HEK293T (cell line): ENCODE results near the gene WIPF2.

Source experiments
- CTBP1 ChIP-seq: fragments of 450-650 bp; IDR thresholded peaks from 2 replicates; pipeline ENCODE4 v1.6.1; 2016; ENCODE audit warnings: borderline replicate concordance
- ELF4 ChIP-seq: fragments of 450-650 bp; IDR thresholded peaks from 2 replicates; pipeline ENCODE4 v1.6.1; 2017; ENCODE audit warnings: antibody characterized with exemption
- FOXA1 ChIP-seq: fragments of 450-650 bp; IDR thresholded peaks from 2 replicates; pipeline ENCODE4 v1.6.1; 2016; ENCODE audit warnings: mild to moderate bottlenecking
- FOXK2 ChIP-seq: fragments of 450-650 bp; IDR thresholded peaks from 2 replicates; pipeline ENCODE4 v1.6.1; 2016; ENCODE audit warnings: mild to moderate bottlenecking
- FOXM1 ChIP-seq: fragments of 450-650 bp; IDR thresholded peaks from 2 replicates; pipeline ENCODE4 v1.6.1; 2017; ENCODE audit warnings: mild to moderate bottlenecking, borderline replicate concordance
- HDGF ChIP-seq: fragments of 450-650 bp; IDR thresholded peaks from 2 replicates; pipeline ENCODE4 v1.6.1; 2017; ENCODE audit warnings: antibody characterized with exemption, borderline replicate concordance
- L3MBTL2 ChIP-seq: fragments of 450-650 bp; conservative IDR thresholded peaks from 2 replicates; pipeline ENCODE4 v1.6.1; 2016; ENCODE audit warnings: mild to moderate bottlenecking
- LEF1 ChIP-seq: fragments of 450-650 bp; IDR thresholded peaks from 2 replicates; pipeline ENCODE4 v1.6.1; 2017; ENCODE audit warnings: mild to moderate bottlenecking, borderline replicate concordance
- NFRKB ChIP-seq: fragments of 450-650 bp; IDR thresholded peaks from 2 replicates; pipeline ENCODE4 v1.6.1; 2016; ENCODE audit warnings: mild to moderate bottlenecking, moderate library complexity
- TARDBP ChIP-seq: fragments of 450-650 bp; IDR thresholded peaks from 2 replicates; pipeline ENCODE4 v1.6.1; 2016
- TF ChIP-seq, protein P1 (sequence below): fragments of 450-650 bp; IDR thresholded peaks from 2 replicates; pipeline ENCODE4 v1.6.1; 2016

DNA sequence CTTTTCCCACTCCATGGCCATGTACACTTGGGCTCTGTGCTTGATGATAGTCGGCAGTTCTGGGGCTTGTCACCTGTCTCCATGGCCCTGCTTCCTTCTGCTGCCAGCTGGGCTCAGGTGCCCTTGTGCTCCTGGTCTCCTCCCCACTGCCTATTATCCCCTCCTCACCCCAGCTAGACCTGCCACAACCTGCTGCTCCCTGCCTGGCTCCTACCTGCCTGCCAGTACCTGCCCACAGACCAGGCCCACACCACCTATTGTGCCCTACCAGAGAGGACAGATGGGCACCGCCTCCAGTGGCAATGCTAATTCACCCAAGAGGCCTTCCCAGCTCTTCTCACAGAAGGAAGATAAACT lies 42.4 kb upstream of the WIPF2 start:
- TF ChIP-seq FOXA1 (no peak), HDGF (no peak), TARDBP (no peak), FOXK2 (no peak), CTBP1 (no peak), ELF4 (no peak), NFRKB (no peak), LEF1 (no peak), FOXM1 (no peak), L3MBTL2 (no peak)
- TF ChIP-seq, protein P1, sequence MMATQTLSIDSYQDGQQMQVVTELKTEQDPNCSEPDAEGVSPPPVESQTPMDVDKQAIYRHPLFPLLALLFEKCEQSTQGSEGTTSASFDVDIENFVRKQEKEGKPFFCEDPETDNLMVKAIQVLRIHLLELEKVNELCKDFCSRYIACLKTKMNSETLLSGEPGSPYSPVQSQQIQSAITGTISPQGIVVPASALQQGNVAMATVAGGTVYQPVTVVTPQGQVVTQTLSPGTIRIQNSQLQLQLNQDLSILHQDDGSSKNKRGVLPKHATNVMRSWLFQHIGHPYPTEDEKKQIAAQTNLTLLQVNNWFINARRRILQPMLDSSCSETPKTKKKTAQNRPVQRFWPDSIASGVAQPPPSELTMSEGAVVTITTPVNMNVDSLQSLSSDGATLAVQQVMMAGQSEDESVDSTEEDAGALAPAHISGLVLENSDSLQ, result no peak
